HL-60/S4 treated with retinoic acid at 250 ng/mL for 4 days and 3 days (cell line): ENCODE measurements around the gene TMC7.
"Not testable (repeated sequence)": the region's sequence is repeated elsewhere in the genome, so short reads cannot be mapped to it uniquely, and the experiment has no call there.

Source experiments
- in situ Hi-C: fragments of 300-500 bp; cut with MboI; formaldehyde crosslinking; loops from 2 replicates; pipeline ENCODE4 v1.7.0; 2022; ENCODE audit warnings: low sequenced_read_pairs

Gene TMC7

GRCh38 chr16:18983565-18984434 lies at the start of gene TMC7:
Gene TMC7 (plus strand): TSS chr16:18983934. CDS start chr16:18984064, 130 bp downstream.
- in situ Hi-C loops, result no loop called here

DNA sequence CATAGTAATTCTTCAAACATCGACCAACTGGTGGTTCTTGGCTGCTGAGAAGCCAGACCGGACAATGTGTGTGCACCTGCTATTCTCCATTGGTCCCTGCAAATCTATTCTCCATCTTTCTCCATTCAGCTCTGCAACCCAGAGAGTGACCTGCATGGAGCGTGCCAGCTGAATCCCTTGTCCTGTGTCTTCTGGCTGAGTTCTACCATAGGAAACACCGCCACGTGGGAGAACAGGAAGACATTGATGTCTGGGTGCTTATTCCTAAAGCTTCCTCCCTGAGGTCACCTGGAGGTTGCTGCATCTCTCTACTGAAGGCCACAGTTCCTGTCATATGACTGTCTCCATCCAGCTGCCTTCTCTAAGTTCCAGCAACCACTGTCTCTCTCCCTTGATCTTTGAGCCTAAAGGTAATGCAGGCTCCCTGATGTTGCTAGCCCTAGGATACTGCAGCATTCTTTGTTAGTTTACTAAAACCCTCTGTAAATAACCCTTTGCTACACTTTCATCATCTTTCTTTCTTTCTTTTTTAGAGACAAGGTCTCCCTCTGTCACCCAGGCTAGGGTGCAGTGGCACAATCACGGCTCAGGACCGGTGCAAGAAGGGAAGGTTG lies 46.9 kb upstream of the TMC7 start:
- in situ Hi-C loops, result no loop called here

- in situ Hi-C loops, result no loop called here
Measured at GRCh38 chr16:18937390-18937789, 46.3 kb upstream of the TMC7 start.

DNA sequence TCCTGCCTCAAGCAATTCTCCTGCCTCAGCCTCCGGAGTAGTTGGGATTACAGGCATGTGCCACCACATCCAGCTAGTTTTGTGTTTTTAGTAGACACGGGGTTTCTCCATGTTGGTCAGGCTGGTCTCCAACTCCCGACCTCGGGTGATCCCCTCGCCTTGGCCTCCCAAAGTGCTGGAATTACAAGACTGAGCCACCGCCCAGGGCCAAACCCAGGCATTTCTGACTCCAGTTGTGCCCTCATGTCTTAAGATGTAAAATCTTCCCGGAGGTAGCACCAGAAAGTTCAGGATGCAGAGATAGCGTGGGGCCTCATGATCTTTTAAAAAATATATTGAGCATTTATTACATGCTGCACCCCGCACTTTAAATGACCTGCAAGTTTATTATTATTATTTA lies 44.7 kb upstream of the TMC7 start:
- in situ Hi-C loops, result no loop called here

- in situ Hi-C loops, result no loop called here
Measured at GRCh38 chr16:18941471-18941870, 42.3 kb upstream of the TMC7 start.

DNA sequence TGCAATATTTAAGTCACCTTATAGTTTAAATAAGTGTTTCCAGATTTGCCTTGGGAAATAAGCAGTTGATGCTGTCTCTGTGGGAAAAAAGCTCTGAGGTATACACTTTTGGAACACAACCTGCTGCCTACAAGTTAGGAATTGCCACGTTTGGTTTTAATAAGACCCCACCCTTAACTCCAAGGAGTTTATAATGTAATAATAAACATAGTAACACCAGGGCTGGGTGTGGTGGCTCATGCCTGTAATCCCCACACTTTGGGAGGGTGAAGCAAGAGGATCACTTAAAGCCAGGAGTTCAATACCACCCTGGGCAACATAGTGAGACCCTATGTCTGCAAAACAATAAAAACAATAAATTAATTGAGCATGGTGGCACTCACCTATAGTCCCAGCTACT lies 41.7 kb upstream of the TMC7 start:
- in situ Hi-C loops, result no loop called here

DNA sequence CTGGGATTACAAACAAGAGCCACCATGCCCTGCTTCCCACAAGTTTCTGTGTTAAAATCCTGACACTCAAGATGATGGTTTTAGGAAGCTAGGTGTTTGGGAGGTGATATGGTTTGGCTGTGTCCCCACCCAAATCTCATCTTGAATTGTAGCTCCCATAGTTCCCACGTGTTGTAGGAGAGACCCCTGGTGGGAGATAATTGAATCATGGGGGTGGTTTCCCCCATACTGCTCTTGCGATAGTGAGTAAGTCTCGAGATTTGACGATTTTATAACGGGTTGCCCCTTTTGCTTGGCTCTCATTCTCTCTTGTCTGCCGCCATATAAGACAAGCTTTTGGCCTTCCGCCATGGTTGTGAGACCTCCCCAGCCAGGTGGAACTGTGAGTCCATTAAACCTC lies 40.3 kb upstream of the TMC7 start:
- in situ Hi-C loops, result no loop called here

DNA sequence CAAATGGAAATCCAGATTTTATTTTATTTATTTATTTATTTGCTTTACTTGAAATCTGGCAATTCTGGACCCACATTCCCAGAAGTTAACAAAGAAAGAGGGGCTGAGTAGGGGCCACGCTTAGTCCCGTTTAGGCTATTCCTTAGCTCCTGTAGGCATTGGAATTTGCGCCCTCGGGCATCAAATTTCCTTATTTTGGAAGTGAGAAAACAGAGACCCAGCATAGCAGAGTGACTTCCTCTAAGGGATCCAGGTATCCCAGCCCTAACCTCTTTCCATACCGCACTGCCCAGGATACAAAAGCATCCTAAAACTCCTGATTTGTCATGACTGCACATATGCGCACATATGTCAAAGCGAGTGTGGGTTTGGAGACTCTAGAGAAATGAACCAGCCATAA lies 38.5 kb upstream of the TMC7 start:
- in situ Hi-C loops, result no loop called here

DNA sequence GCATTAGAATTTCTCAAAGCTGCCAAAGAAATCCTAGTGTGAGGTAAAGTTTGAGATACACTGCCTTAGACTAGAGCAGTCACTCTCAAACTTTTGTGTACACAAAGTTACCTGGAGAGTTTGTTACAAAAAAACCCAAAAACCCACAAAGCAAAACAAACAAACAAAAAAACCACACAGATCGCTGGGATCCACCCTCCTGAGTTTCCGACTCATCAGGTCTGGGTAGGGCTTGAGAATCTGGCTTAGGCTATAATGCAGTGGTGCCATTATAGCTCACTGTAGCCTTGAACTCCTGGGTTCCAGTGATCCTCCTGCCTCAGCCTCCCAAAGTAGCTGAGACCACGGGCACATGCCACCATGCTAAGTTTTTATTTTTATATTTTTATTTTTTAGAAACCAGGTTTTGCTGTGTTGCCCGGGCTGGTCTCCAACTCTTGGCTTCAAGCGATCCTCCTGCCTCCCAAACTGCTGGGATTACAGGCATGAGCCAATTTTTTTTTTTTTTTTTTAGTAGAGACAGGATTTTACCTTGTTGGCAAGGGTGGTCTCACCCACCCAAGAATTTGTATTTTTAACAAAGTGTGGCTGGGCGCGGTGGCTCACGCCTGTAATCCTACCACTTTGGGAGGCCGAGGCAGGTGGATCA lies 35.2 kb upstream of the TMC7 start:
- in situ Hi-C loops, result no loop called here

DNA sequence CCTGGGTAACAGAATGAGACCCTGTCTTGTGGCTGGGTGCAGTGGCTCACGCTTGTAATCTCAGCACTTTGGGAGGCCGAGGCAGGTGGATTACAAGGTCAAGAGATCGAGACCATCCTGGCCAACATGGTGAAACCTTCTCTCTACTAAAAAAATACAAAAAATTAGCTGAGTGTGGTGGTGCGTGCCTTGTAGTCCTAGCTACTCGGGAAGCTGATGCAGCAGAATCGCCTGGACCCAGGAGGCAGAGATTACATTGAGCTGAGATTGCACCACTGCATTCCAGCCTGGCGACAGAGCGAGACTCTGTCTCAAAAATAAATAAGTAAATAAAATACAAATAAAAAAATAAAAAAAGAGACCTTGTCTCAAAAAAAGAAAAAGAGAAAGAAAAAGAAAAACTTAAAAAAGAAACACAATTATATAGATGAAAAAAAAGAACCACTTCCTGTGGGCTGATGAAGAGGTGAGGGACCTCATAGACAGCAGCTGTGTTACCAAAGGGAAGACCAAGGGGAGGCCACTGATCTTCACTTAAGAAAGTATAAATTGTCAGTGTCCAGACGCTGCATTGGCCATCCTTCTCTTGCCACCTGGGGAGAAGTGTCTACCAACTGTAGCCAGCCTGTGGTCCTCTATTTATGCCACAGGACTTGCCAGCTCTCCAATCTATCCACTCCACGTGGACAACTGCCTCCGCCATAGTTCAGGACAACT lies 33.1 kb upstream of the TMC7 start:
- in situ Hi-C loops, result no loop called here

DNA sequence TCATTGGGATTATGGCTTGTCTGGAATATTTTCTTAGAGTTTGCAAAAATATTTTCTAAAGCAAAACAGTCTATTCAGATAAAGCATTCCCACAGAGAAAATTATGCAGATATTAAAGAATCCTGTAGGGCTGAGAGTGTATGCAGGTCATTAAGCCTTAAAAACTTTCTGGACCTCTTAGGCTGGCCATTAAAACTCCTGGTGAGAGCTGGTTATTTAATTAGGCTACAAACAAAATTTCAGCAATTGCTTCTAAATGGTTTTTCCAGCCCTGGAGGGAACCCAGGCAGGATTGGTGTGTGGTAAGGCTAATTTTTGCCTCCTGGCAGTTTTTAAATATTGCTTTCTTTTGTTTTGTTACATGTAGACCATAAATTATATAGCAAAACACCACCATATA lies 30.2 kb upstream of the TMC7 start:
- in situ Hi-C loops, result no loop called here

- in situ Hi-C loops, result not testable (repeated sequence)
Measured at GRCh38 chr16:18955874-18956580, 27.7 kb upstream of the TMC7 start.

DNA sequence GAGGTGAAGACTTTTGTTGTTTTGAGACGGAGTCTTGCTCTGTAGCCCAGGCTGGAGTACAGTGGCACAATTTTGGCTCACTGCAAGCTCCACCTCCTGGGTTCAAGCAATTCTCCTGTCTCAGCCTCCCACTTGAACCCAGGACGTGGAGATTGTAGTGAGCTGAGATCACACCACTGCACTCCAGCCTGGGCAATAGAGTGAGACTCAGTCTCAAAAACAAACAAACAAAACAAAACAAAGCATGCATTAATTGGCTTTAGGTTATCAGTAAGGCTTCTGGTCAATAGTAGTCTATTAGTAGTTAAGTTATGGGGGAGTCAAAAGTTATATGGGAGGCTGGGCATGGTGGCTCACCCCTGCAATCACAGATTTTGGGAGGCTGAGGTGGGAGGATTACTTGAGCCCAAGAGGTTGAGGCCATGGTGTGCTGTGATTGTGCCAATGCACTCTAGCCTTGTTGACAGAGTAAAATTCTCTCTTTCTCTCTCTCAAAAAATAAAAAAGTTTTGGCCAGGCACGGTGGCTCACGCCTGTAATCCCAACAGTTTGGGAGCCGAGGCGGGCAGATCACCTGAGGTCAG lies 27.0 kb upstream of the TMC7 start:
- in situ Hi-C loops, result not testable (repeated sequence)

DNA sequence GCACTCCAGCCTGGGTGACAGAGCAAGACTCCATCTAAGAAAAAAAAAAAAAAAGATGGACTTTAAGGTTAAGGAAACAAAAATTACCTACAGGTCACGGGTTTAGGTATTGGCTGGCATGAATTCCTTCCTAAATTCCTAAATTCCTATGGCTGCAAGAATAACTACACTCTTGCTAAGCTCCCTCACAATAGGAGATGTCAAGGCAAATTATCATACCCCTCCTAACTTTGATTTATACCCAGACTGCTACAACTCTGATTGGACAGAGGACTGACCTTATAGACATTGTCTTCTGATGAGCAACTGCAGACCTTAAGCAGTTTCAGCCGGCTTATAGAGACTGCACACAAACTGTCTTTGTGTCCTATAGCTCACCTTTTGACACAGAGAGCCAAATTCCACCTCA lies 25.1 kb upstream of the TMC7 start:
- in situ Hi-C loops, result no loop called here

GRCh38 chr16:18959031-18959505 lies 24.7 kb upstream of the TMC7 start:
- in situ Hi-C loops, result no loop called here

- in situ Hi-C loops, result no loop called here
Measured at GRCh38 chr16:18965555-18965954, 18.2 kb upstream of the TMC7 start.

GRCh38 chr16:18966791-18967190 lies 16.9 kb upstream of the TMC7 start:
- in situ Hi-C loops, result no loop called here

DNA sequence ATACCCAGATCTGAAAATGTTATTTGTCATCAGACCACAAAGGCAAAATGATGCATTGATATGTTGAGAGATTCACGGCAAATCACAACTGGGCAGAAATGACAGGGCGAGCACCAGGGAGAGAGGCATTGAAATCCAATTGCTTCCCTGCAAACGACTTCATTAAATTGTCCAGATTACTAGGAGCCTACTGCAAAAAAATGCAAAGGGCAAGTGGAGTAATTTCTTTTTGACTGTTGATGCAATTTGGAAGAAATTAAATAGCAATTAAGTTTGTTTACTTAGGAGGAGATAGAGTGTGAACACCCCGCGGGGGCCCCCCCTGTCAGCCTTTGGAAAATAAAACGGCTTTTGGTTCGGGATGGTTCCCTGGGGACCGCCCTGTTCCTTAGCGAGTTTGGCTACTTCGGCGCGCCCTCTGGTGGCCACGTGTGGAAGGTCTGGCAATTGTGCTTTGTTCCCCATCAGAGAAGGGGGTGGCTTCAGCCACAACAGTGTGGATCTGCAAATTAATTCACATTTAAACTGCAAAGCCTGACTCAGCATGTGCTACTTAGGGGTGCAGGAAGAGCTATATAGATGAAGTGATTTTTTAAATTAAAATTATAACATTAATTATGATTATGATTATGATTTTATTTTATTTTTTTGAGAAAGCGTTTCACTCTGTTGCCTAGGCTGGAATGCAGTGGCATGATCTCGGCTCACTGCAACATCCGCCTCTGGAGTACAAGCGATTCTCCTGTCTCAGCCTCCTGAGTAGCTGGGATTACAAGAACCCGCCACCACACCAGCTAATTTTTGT lies 14.5 kb upstream of the TMC7 start:
- in situ Hi-C loops, result no loop called here

DNA sequence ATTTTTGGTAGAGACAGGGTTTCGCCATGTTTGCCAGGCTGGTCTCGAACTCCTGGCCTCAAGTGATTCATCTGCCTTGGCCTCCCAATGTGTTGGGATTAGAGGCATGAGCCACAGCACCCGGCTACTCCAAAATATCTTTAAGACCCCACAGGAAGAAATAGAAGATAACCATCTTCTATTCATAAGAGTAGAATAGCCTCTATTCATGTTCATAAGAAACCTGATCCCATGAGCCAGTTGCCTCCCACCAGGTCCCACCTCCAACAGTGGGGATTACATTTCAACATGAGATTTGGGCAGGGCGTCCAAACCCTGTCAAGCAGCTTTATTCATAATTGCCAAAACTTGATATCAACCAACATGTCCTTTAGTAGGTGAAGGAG lies 13.9 kb upstream of the TMC7 start:
- in situ Hi-C loops, result no loop called here
